ENCODE measurements around the gene UBE3A. TPM values are rescaled to one million over a fixed set of nuclear protein-coding genes. Genes with fewer than 3 reads are reported as not detected.

The UBE3A gene
- total RNA-seq, 6 experiments from 2014 or later, result 36.6 to 52.4 (median 44.6) TPM

DNA sequence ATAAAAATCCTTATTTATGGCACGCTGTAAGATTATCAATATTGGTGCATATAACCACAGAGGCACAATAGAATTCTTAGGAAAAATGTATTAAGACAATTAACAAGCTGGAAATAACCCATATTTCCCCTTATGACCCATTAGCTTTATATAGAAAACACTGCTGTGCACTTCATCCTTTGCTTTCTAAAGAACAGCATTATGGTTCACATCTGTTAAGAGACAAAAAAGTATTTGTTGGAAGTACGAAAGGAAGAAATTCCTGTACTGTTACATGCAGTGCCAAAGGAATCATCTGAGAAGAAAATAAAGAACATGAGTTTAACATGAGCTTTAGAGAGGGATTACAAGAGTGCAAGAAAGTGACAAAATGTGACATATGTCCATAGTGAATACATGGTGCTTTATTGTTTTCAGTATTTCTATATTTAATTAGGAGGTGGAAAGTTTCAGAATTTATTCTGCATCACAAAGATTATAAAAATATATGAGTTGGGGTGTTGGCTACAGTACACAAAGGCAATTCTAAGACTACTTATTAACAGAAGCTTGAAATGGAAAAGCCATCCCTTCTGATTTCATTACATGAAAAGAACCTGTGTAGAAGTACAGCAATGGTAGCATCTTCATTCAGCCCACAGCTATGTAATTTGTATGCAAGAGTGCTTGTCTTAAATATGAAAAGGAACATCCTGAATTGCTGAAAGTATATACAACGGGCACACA, 6.8 kb downstream of the UBE3A start:
- intact Hi-C loops (cut with DNase I), result no loop called here
- peaks cover 0 to 24% (median 2%) of the 10 kb centered on the region in 4 donors for H3K4me1 ChIP-seq
- TF ChIP-seq POLR2A (IDR thresholded peaks at IDR 0.05), result no peak
- TF ChIP-seq, protein P1, sequence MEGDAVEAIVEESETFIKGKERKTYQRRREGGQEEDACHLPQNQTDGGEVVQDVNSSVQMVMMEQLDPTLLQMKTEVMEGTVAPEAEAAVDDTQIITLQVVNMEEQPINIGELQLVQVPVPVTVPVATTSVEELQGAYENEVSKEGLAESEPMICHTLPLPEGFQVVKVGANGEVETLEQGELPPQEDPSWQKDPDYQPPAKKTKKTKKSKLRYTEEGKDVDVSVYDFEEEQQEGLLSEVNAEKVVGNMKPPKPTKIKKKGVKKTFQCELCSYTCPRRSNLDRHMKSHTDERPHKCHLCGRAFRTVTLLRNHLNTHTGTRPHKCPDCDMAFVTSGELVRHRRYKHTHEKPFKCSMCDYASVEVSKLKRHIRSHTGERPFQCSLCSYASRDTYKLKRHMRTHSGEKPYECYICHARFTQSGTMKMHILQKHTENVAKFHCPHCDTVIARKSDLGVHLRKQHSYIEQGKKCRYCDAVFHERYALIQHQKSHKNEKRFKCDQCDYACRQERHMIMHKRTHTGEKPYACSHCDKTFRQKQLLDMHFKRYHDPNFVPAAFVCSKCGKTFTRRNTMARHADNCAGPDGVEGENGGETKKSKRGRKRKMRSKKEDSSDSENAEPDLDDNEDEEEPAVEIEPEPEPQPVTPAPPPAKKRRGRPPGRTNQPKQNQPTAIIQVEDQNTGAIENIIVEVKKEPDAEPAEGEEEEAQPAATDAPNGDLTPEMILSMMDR (IDR thresholded peaks at IDR 0.05), result no peak

DNA sequence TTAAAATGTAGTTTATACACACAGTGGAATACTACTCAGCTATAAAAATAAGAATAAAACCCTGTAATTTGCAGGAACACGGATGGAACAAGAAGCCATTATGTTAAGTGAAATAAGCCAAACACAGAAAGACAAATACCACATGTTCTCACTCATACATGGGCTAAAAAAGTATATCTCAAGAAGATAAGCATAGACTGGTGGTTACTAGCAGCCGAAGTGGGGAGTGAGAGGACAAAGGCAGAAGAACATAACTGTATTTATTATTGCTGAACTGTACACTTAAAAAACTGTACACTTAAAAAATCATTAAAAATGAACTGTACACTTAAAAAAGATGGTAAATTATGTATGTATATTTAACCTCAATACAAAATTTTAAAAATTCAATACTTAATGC, 11.0 kb downstream of the UBE3A start:
- ATAC-seq (no peak), DNase-seq (no peak)
- Histone ChIP-seq H3K36me3 (no peaks in the 10 kb centered on the region), H3K9me3 (no peaks in the 10 kb centered on the region), H3K27ac (no peak overlapping the region), H3K4me1 (peaks cover 0 to 8% (median 3%) of the 10 kb centered on the region in 4 donors), H3K27me3 (no peaks in the 10 kb centered on the region), H3K4me3 (no peak overlapping the region)
- WGBS (ENCODE audit: insufficient coverage, low coverage, low lambda C conversion rate, missing lambda C conversion rate), result 78% methylated on average over 2 of the region's 2 CpGs
- TF ChIP-seq POLR2A (IDR thresholded peaks at IDR 0.05), result no peak
- TF ChIP-seq, protein P1 (IDR thresholded peaks at IDR 0.05), result no peak
- intact Hi-C loops (cut with DNase I), result no loop called here

More for the DNA sequence above, 6.8 kb downstream of the UBE3A start:
- ATAC-seq (no peak), DNase-seq (no peak)
- no peaks in the 10 kb centered on the region for H3K36me3 ChIP-seq
- H3K4me3 ChIP-seq, result no peak overlapping the region
- 82% methylated on average over 3 of the region's 3 CpGs for WGBS (ENCODE audit: insufficient coverage, low coverage, low lambda C conversion rate, missing lambda C conversion rate)
- H3K27me3 ChIP-seq, result no peaks in the 10 kb centered on the region
- no peaks in the 10 kb centered on the region for H3K9me3 ChIP-seq
- no peak overlapping the region for H3K27ac ChIP-seq

DNA sequence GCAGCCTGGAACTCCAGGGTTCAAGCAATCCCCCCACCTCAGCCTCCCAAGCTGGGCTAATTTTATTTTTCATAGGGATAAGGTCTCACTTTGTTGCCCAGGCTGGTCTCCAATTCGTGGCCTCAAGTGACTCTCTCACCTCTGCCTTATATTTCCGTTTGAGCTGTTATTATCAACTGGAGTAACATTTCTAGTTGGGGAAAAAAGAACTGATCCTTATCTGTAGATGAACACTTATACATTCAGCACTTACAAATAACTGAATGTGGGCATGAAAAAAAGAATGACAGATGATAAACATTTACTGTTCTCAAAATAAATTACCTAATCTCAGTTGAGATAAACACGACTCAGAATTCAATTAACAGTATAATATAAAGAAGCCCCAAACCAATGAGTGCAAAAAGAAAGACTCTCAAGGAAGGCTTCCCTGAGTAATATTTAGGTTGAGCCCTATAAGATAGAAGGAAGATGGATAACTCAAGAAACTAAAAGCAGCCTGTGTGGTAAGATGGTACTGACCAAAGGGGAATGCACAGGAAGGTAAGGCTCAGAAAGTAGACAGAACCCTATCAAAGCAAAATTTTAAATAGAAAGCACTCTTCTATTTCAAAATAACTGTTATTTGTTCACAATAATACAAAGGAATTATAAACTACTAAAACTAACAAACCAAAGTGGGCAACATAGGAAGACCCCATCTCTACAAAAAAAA, 11.8 kb downstream of the UBE3A start:
- peaks cover 0 to 8% (median 3%) of the 10 kb centered on the region in 4 donors for H3K4me1 ChIP-seq
- no peak overlapping the region for H3K4me3 ChIP-seq
- no peaks in the 10 kb centered on the region for H3K27me3 ChIP-seq
- no peaks in the 10 kb centered on the region for H3K36me3 ChIP-seq
- ATAC-seq (no peak), DNase-seq (no peak)
- no peak for TF ChIP-seq POLR2A (IDR thresholded peaks at IDR 0.05)
- TF ChIP-seq, protein P1 (IDR thresholded peaks at IDR 0.05), result no peak
- no peak overlapping the region for H3K27ac ChIP-seq
- intact Hi-C loops (cut with DNase I), result no loop called here
- WGBS (ENCODE audit: insufficient coverage, low coverage, low lambda C conversion rate, missing lambda C conversion rate), result 32% methylated on average over 3 of the region's 3 CpGs
- H3K9me3 ChIP-seq, result no peaks in the 10 kb centered on the region

DNA sequence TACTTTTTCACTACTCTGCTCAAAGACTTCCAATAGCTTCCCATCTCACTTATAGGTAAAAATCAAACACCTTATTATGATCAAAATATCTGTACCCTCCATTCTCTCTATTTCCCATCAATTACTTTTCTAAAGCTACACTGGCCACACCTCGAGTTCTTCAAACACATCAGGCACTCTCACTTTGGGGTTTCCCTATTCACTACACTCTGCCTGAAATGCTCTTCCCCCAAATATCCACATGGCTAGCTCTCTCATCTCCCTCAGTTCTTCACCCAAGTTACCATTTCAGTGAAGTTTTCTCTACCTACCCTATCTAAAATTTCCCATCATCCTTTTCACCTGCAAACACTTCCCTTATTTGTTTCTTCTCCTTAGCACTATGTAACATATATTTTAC, 14.8 kb downstream of the UBE3A start:
- H3K36me3 ChIP-seq, result no peaks in the 10 kb centered on the region
- H3K4me1 ChIP-seq, result peaks cover 0 to 8% (median 3%) of the 10 kb centered on the region in 4 donors
- H3K4me3 ChIP-seq, result no peak overlapping the region
- no peaks in the 10 kb centered on the region for H3K9me3 ChIP-seq
- no peaks in the 10 kb centered on the region for H3K27me3 ChIP-seq
- DNase-seq (no peak), ATAC-seq (no peak)
- H3K27ac ChIP-seq, result no peak overlapping the region
- intact Hi-C loops (cut with DNase I), result no loop called here
- WGBS (ENCODE audit: insufficient coverage, low coverage, low lambda C conversion rate, missing lambda C conversion rate), result 83% methylated on average over 1 of the region's 1 CpG
- no peak for TF ChIP-seq POLR2A (IDR thresholded peaks at IDR 0.05)
- TF ChIP-seq, protein P1 (IDR thresholded peaks at IDR 0.05), result no peak
